Endothelial cell of umbilical vein (primary cell): Measurements from ENCODE around the gene ANKRD13D. TPM values are rescaled to one million over a fixed set of nuclear protein-coding genes. Genes with fewer than 3 reads are reported as not detected.

Experiments
- BruUV-seq: library from RNA; stranded (reverse); fragments of 400-500 nt; replicated peaks from 2 replicates; lab custom pipeline; 2021; lab: Mats Ljungman, UMichigan
- CTCF ChIA-PET: fragments of 300-600, 350-600 bp; sonication (Branson Sonifier 250); formaldehyde crosslinking; loops from one replicate; lab custom pipeline; 2021; ENCODE audit warnings: antibody characterized with exemption, inconsistent platforms; lab: Charles Lee
- POLR2A ChIA-PET: fragments of 300-600, 350-600 bp; sonication (Branson Sonifier 250); formaldehyde crosslinking; loops from one replicate; lab custom pipeline; 2021; ENCODE audit warnings: antibody characterized with exemption, inconsistent platforms; lab: Charles Lee
- DNase-seq: peaks from one replicate; pipeline ENCODE4 v3.0.0-alpha.2; 2011; ENCODE audit warnings: low read depth, low spot score
- FAIRE-seq: peaks from 2 replicates; lab custom pipeline; 2011; peaks lifted over from hg19 to GRCh38; lab: Jason Lieb, UNC
- H2AFZ ChIP-seq: 2 replicates; pipeline ENCODE4 v1.6.0; 2012; ENCODE audit warnings: low read depth, low read length, control low read depth, inconsistent platforms
- H3K27ac ChIP-seq: 2 replicates; pipeline ENCODE4 v1.5.1; 2011; ENCODE audit warnings: low read depth, mild to moderate bottlenecking, control low read depth, low read length, moderate library complexity; ENCODE audit not compliant: insufficient read depth
- H3K27me3 ChIP-seq, 2 experiments: 2 replicates each; pipeline versions ENCODE4 v1.6.0 to v1.6.1; 2011; ENCODE audit warnings: low read length in 2 of 2, mixed read lengths in 1 of 2; ENCODE audit not compliant: control insufficient read depth in 2 of 2, insufficient read depth in 2 of 2
- H3K36me3 ChIP-seq, 2 experiments: 2 replicates in 1 of 2; 3 replicates in 1 of 2; pipeline ENCODE4 v1.5.1; 2011; ENCODE audit warnings: low read length in 2 of 2, mild to moderate bottlenecking in 1 of 2, moderate library complexity in 1 of 2; ENCODE audit not compliant: control insufficient read depth in 2 of 2, insufficient read depth in 2 of 2; ENCODE audit errors: extremely low read depth in 1 of 2
- H3K4me1 ChIP-seq: 3 replicates; pipeline ENCODE4 v1.5.1; 2011; ENCODE audit warnings: mild to moderate bottlenecking, low read length; ENCODE audit not compliant: control insufficient read depth, insufficient read depth; ENCODE audit errors: extremely low read depth
- H3K4me2 ChIP-seq: 2 replicates; pipeline ENCODE4 v1.6.1; 2011; ENCODE audit warnings: low read length, control low read depth, mixed read lengths; ENCODE audit not compliant: insufficient read depth
- H3K4me3 ChIP-seq, 3 experiments: fragments of 200-600 bp in 1 of 3; sonication (generic), shearing (Covaris generic) in 1 of 3; replicated peaks in 1 of 3; 2 replicates each; pipeline ENCODE4 v1.5.1; 2011 to 2016; ENCODE audit warnings: control low read depth in 3 of 3, low read length in 3 of 3, mild to moderate bottlenecking in 2 of 3, inconsistent platforms in 1 of 3, low read depth in 1 of 3, moderate library complexity in 1 of 3; ENCODE audit not compliant: insufficient read depth in 1 of 3
- H3K79me2 ChIP-seq: 2 replicates; pipeline ENCODE4 v1.6.0; 2012; ENCODE audit warnings: low read length, inconsistent platforms; ENCODE audit not compliant: control insufficient read depth, insufficient read depth
- H3K9ac ChIP-seq: replicated peaks from 2 replicates; pipeline ENCODE3; 2011; ENCODE audit warnings: low read length, control low read depth; ENCODE audit not compliant: insufficient read depth; ENCODE audit errors: extremely low read depth
- H3K9me1 ChIP-seq: replicated peaks from 3 replicates; pipeline ENCODE4 v1.6.0; 2011; ENCODE audit warnings: mild to moderate bottlenecking, low read length; ENCODE audit not compliant: control insufficient read depth, insufficient read depth; ENCODE audit errors: extremely low read depth
- H3K9me3 ChIP-seq: replicated peaks from 2 replicates; pipeline ENCODE4 v1.5.1; 2012; ENCODE audit warnings: low read length, inconsistent platforms; ENCODE audit not compliant: control insufficient read depth, insufficient read depth
- H4K20me1 ChIP-seq: replicated peaks from 2 replicates; pipeline ENCODE3; 2011; ENCODE audit warnings: mild to moderate bottlenecking, low read length; ENCODE audit not compliant: control insufficient read depth, insufficient read depth; ENCODE audit errors: extremely low read depth
- CTCF ChIP-seq, 2 donors: IDR thresholded peaks; 1 replicate in 1 of 2; 2 replicates in 1 of 2; pipeline ENCODE4 v1.5.1; 2011; ENCODE audit warnings: low read length in 2 of 2, mild to moderate bottlenecking in 2 of 2, moderate library complexity in 2 of 2, control low read depth in 1 of 2, inconsistent platforms in 1 of 2, low read depth in 1 of 2; ENCODE audit not compliant: insufficient read depth in 1 of 2; ENCODE audit errors: extremely low read depth in 1 of 2
- FOS ChIP-seq: IDR thresholded peaks from 2 replicates; pipeline ENCODE4 v1.6.1; 2011; ENCODE audit warnings: mild to moderate bottlenecking, low read length, moderate library complexity, borderline replicate concordance; ENCODE audit not compliant: insufficient read depth
- JUN ChIP-seq: IDR thresholded peaks from 2 replicates; pipeline ENCODE4 v1.6.1; 2011; ENCODE audit warnings: borderline replicate concordance, low read depth; ENCODE audit not compliant: insufficient read length, insufficient read depth
- MAX ChIP-seq: IDR thresholded peaks from 2 replicates; pipeline ENCODE4 v1.6.1; 2011; ENCODE audit not compliant: insufficient read depth, insufficient read length
- MYC ChIP-seq: IDR thresholded peaks from one replicate; pipeline ENCODE4 v1.6.1; 2011; ENCODE audit warnings: mild to moderate bottlenecking, low read depth, low read length
- POLR2A ChIP-seq: IDR thresholded peaks from 2 replicates; pipeline ENCODE4 v1.6.1; 2012; ENCODE audit warnings: low read depth, mild to moderate bottlenecking, control low read depth, low read length
- POLR2AphosphoS5 ChIP-seq: IDR thresholded peaks from 2 replicates; pipeline ENCODE4 v1.6.1; 2012; ENCODE audit warnings: low read depth, mild to moderate bottlenecking, control low read depth, low read length, moderate library complexity; ENCODE audit not compliant: insufficient read depth
- dilution Hi-C: fragments of 300-500 bp; cut with MboI; formaldehyde crosslinking; loops from one replicate; pipeline ENCODE4 v1.15.0; 2019; ENCODE audit warnings: low sequenced_read_pairs; ENCODE audit not compliant: extremely low pct_ligation_motif_present
- intact Hi-C: fragments of 100-400 bp; cut with micrococcal nuclease; formaldehyde crosslinking; loops from one replicate; pipeline ENCODE4 v1.10.0; 2022
- polyA plus RNA-seq, 4 experiments: library from polyadenylated mRNA; depleted of rRNA in 3 of 4; stranded (reverse) in 3 of 4; unstranded in 1 of 4; fragments of >200 nt; gene quantifications; 2 replicates each; pipeline versions ENCODE4 v1.2.1 to v1.2.3, GENCODE V29; 2011 to 2012; ENCODE audit warnings: missing spikeins in 1 of 4
- total RNA-seq: library from RNA; stranded (reverse); gene quantifications from 2 replicates; pipeline ENCODE4 v1.2.3, GENCODE V29; 2021

ANKRD13D gene
- total and polyA plus RNA-seq, 2 donors (not counting 3 experiments of a cell fraction or from before 2014, with no cell fraction given) = 43.5 to 57.5 TPM

GRCh38 chr11:67345920-67346819 is 57.1 kb downstream of the ANKRD13D start:
- H3K79me2 ChIP-seq = no peaks in the 10 kb centered on the region
- CTCF ChIA-PET = interaction anchor here (0.7 to 6.5 kb wide), 23 partner anchors 9 to 276 kb away, joined by 3 to 119 read pairs (median 6); partner anchors contain the start of genes CLCF1, PITPNM1, PPP1CA and RAD9A
- no peak overlapping the region for H2AFZ ChIP-seq
- peak; percentile 74 for FAIRE-seq
- no peaks in the 10 kb centered on the region for H4K20me1 ChIP-seq
- no peak overlapping the region for H3K9ac ChIP-seq
- no peak overlapping the region for H3K4me3 ChIP-seq
- H3K27ac ChIP-seq = no peak overlapping the region
- H3K4me2 ChIP-seq = no peak overlapping the region
- no peaks in the 10 kb centered on the region for H3K9me1 ChIP-seq
- POLR2A ChIA-PET = no interaction called here
- no peaks in the 10 kb centered on the region for H3K9me3 ChIP-seq
- TF ChIP-seq CTCF (IDR thresholded peaks at IDR 0.05; ENCODE audit: extremely low read depth in 1 of 2, insufficient read depth in 1 of 2, low read depth in 1 of 2, low read length in 2 of 2) (peak; percentile 70 to 81), JUN (no peak), POLR2AphosphoS5 (no peak), MAX (no peak), MYC (no peak), POLR2A (no peak), FOS (no peak)
- no TSS peak for BruUV-seq
- peaks cover 7% of the 10 kb centered on the region for H3K4me1 ChIP-seq
- peak; percentile 49 for DNase-seq
- H3K36me3 ChIP-seq = no peaks in the 10 kb centered on the region
- intact Hi-C loops (no loop called here), dilution Hi-C loops (no loop called here)
- H3K27me3 ChIP-seq = no peaks in the 10 kb centered on the region
